LNCaP clone FGC (cell line): Measurements from ENCODE around the gene LRP10.
"Not testable (repeated sequence)": the region's sequence is repeated elsewhere in the genome, so short reads cannot be mapped to it uniquely, and the experiment has no call there.

Source experiments
- DNase-seq: peaks from one replicate; pipeline ENCODE4 v3.0.0-alpha.2; 2011; ENCODE audit warnings: low read depth
- H3K4me3 ChIP-seq: 2 replicates; pipeline ENCODE4 v1.5.1; 2011; ENCODE audit warnings: mild to moderate bottlenecking, low read depth, low read length, control low read depth
- TF ChIP-seq, protein P1 (sequence below): IDR thresholded peaks from 2 replicates; pipeline ENCODE4 v1.5.1; 2012; ENCODE audit warnings: mild to moderate bottlenecking; ENCODE audit not compliant: control insufficient read depth, insufficient read depth; ENCODE audit errors: extremely low read depth

The LRP10 gene

GRCh38 chr14:22871224-22872032, at the start of gene LRP10:
Gene LRP10 (plus strand): TSS chr14:22871740. CDS start chr14:22872304, 564 bp downstream.
- peak within 1 kb of the TSS; percentile 92 for H3K4me3 ChIP-seq
- TF ChIP-seq, protein P1, sequence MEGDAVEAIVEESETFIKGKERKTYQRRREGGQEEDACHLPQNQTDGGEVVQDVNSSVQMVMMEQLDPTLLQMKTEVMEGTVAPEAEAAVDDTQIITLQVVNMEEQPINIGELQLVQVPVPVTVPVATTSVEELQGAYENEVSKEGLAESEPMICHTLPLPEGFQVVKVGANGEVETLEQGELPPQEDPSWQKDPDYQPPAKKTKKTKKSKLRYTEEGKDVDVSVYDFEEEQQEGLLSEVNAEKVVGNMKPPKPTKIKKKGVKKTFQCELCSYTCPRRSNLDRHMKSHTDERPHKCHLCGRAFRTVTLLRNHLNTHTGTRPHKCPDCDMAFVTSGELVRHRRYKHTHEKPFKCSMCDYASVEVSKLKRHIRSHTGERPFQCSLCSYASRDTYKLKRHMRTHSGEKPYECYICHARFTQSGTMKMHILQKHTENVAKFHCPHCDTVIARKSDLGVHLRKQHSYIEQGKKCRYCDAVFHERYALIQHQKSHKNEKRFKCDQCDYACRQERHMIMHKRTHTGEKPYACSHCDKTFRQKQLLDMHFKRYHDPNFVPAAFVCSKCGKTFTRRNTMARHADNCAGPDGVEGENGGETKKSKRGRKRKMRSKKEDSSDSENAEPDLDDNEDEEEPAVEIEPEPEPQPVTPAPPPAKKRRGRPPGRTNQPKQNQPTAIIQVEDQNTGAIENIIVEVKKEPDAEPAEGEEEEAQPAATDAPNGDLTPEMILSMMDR, result no peak
- peak; percentile 87 for DNase-seq

DNA sequence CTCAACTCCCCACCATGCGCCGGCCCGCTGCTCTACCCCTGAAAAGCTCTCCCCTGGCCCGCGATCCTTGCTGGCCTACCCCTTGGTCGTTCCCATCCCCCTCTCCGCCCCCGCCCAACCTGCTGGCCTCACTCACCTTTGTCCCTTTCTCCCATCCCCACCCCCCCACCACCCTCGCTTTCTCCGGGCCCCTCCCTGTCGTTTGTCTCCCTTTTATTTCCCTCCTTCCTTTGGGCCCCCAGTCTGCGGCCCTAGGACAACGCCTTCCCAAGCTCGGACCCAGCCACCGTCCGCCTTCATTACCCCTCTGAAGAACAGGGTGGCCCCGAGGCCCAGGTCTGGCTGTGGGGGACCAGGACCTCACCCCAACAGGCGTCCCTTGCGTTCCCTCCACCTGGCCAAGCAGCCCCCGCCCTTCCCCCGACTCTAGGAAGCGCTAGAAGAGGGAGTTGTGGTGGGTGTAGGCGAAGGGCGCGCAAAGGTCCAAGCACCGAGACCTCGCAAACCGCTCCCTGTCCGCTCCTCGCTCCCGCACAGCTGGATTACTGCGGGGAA, 49.4 kb upstream of the LRP10 start:
- no peak overlapping the region for H3K4me3 ChIP-seq
- TF ChIP-seq, protein P1, result no peak
- no peak for DNase-seq

- no peak for DNase-seq
- H3K4me3 ChIP-seq, result no peak overlapping the region
- TF ChIP-seq, protein P1, result peak; percentile 62
Measured at GRCh38 chr14:22822571-22823098, 48.9 kb upstream of the LRP10 start.

GRCh38 chr14:22824711-22825359, 46.7 kb upstream of the LRP10 start:
- no peak for DNase-seq
- H3K4me3 ChIP-seq, result no peak overlapping the region
- TF ChIP-seq, protein P1, result no peak

DNA sequence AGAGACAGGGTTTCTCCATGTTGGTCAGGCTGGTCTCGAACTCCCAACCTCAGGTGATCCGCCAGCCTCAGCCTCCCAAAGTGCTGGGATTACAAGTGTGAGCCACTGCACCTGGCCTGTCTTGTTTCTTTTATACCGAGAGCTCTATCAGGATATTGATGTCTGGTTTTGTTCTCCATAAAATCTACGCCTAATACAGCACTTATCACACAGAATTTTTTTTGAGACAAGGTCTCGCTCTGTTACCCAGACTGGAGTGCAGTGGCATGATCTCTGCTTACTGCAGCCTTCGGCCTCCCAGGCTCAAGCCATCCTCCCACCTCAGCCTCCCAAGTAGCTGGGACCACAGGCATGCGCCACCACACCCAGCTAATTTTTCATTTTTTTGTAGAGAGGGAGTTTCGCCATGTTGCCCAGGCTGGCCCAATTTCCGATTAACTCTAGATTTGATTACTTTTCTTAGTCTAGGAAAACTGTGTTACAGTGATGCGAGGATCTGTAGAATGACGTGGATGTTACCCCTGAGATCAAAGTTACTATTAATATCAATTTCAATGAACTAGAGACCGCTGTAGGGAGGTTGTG, 42.4 kb upstream of the LRP10 start:
- peak overlapping the region; percentile 96 for H3K4me3 ChIP-seq
- not testable (repeated sequence) for DNase-seq

DNA sequence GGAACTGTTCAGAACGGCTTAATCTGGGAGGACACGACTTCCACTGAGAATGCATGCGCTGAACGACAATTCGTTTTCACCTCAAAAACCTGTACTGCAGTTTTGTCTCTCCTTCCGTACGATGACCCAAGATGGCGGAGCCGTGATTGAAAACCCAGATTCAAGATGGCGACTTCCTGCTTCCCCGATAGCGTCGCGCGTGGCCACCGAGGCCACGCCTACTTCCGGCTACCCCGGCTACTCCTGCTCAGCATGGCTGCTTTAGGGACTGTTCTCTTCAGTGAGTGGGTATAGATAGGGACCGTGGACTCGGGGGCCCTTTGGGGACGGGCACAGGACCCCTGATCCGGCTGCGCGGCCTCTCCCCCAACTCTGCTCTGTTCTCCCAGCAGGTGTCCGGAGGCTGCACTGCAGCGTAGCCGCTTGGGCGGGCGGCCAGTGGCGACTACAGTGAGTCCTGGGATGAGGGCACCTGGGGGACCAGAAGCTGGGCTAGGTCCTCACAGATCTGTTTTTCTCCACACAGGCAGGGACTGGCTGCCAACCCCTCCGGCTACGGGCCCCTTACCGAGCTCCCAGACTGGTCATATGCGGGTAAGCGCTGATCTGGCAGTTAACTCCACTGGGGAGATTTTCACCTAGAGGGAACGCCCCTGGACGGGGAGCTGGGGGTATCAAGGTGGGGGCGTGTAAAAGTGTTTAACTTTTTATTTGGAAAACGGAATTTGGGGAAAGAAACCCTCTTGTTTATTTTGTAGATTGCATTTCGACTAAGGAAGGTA, 41.7 kb upstream of the LRP10 start, which contains the start of gene MRPL52:
MRPL52 (plus strand) TSS at position 227 of the 782 bp plus-strand sequence; CDS start at position 253, 26 bp downstream.
- TF ChIP-seq, protein P1, result no peak
- peak; percentile 58 for DNase-seq
- H3K4me3 ChIP-seq, result peak within 1 kb of the TSS; percentile 96
